Activated T-helper 17 cell treated with anti-CD3 and anti-CD28 coated beads, Interleukin-2, amount 50 U/mL, for 72 hours (primary cell): ENCODE data around the gene ROR2. TPM values are rescaled to one million over a fixed set of nuclear protein-coding genes. Genes with fewer than 3 reads are reported as not detected.

Experiments used
- ATAC-seq: fragments of 150-1000 bp; cut with Tn5 transposase; replicated peaks from 2 replicates; pipeline ENCODE4 v1.10.0; 2021; ENCODE audit warnings: mild to moderate bottlenecking, moderate library complexity
- H3K27ac Mint-ChIP-seq: one replicate; pipeline ENCODE4 v1.8.0; 2022; ENCODE audit warnings: mixed read lengths
- H3K27me3 Mint-ChIP-seq: one replicate; pipeline ENCODE4 v1.8.0; 2022; ENCODE audit warnings: mixed read lengths
- H3K36me3 Mint-ChIP-seq: one replicate; pipeline ENCODE4 v1.8.0; 2022; ENCODE audit warnings: low read depth, mild to moderate bottlenecking, mixed read lengths
- H3K4me1 Mint-ChIP-seq: one replicate; pipeline ENCODE4 v1.8.0; 2022; ENCODE audit warnings: mixed read lengths
- H3K4me3 Mint-ChIP-seq: one replicate; pipeline ENCODE4 v1.8.0; 2022; ENCODE audit warnings: mild to moderate bottlenecking, mixed read lengths
- H3K9me3 Mint-ChIP-seq: one replicate; pipeline ENCODE4 v1.8.0; 2022; ENCODE audit warnings: mixed read lengths
- total RNA-seq, 2 donors: library from RNA; stranded (reverse); gene quantifications; one replicate each; pipeline ENCODE4 v1.2.3, GENCODE V29; 2022

The ROR2 gene
- total RNA-seq, 2 donors from 2014 or later: 0.08 TPM; not detected in 1

GRCh38 chr9:91844701-91845291, 105.2 kb downstream of the ROR2 start:
- Mint-ChIP-seq H3K4me3 (no peak overlapping the region), H3K27me3 (peaks cover 22% of the 10 kb centered on the region)

GRCh38 chr9:91844190-91844589, 105.8 kb downstream of the ROR2 start:
- peaks cover 4% of the 10 kb centered on the region for H3K4me1 Mint-ChIP-seq
- H3K36me3 Mint-ChIP-seq: no peaks in the 10 kb centered on the region
- peaks cover 23% of the 10 kb centered on the region for H3K27me3 Mint-ChIP-seq
- H3K4me3 Mint-ChIP-seq: no peak overlapping the region
- no peaks in the 10 kb centered on the region for H3K9me3 Mint-ChIP-seq
- H3K27ac Mint-ChIP-seq: no peak overlapping the region
- no peak for ATAC-seq

More at GRCh38 chr9:91844701-91845291, 105.2 kb downstream of the ROR2 start:
- Mint-ChIP-seq H3K4me1 (peaks cover 4% of the 10 kb centered on the region), H3K9me3 (no peaks in the 10 kb centered on the region), H3K27ac (no peak overlapping the region), H3K36me3 (no peaks in the 10 kb centered on the region)
- ATAC-seq: no peak

GRCh38 chr9:91843623-91844148, 106.3 kb downstream of the ROR2 start:
- Mint-ChIP-seq H3K4me1 (peaks cover 4% of the 10 kb centered on the region), H3K36me3 (no peaks in the 10 kb centered on the region), H3K27me3 (peaks cover 24% of the 10 kb centered on the region), H3K27ac (no peak overlapping the region), H3K4me3 (no peak overlapping the region), H3K9me3 (no peaks in the 10 kb centered on the region)
- no peak for ATAC-seq

- H3K9me3 Mint-ChIP-seq: no peaks in the 10 kb centered on the region
- H3K27ac Mint-ChIP-seq: no peak overlapping the region
- peaks cover 25% of the 10 kb centered on the region for H3K27me3 Mint-ChIP-seq
- H3K4me1 Mint-ChIP-seq: peaks cover 4% of the 10 kb centered on the region
- no peak for ATAC-seq
- H3K4me3 Mint-ChIP-seq: no peak overlapping the region
- no peaks in the 10 kb centered on the region for H3K36me3 Mint-ChIP-seq
These were observed 106.9 kb downstream of the ROR2 start for GRCh38 chr9:91843093-91843492.

- Mint-ChIP-seq H3K9me3 (no peaks in the 10 kb centered on the region), H3K4me1 (peaks cover under 1% of the 10 kb centered on the region), H3K27me3 (peaks cover 23% of the 10 kb centered on the region), H3K36me3 (no peaks in the 10 kb centered on the region), H3K4me3 (no peak overlapping the region), H3K27ac (no peak overlapping the region)
- ATAC-seq: no peak
These were observed 107.5 kb downstream of the ROR2 start for GRCh38 chr9:91842358-91843049.

GRCh38 chr9:91841591-91841990, 108.4 kb downstream of the ROR2 start:
- H3K4me3 Mint-ChIP-seq: no peak overlapping the region
- no peaks in the 10 kb centered on the region for H3K9me3 Mint-ChIP-seq
- no peak overlapping the region for H3K27ac Mint-ChIP-seq
- H3K36me3 Mint-ChIP-seq: no peaks in the 10 kb centered on the region
- no peaks in the 10 kb centered on the region for H3K4me1 Mint-ChIP-seq
- no peak for ATAC-seq
- peaks cover 21% of the 10 kb centered on the region for H3K27me3 Mint-ChIP-seq

- no peaks in the 10 kb centered on the region for H3K4me1 Mint-ChIP-seq
- no peaks in the 10 kb centered on the region for H3K9me3 Mint-ChIP-seq
- H3K36me3 Mint-ChIP-seq: no peaks in the 10 kb centered on the region
- peaks cover 24% of the 10 kb centered on the region for H3K27me3 Mint-ChIP-seq
- no peak overlapping the region for H3K4me3 Mint-ChIP-seq
- H3K27ac Mint-ChIP-seq: no peak overlapping the region
- no peak for ATAC-seq
These were observed 109.1 kb downstream of the ROR2 start for GRCh38 chr9:91840882-91841281.

- ATAC-seq: no peak
- H3K27me3 Mint-ChIP-seq: peaks cover 26% of the 10 kb centered on the region
- no peaks in the 10 kb centered on the region for H3K36me3 Mint-ChIP-seq
- H3K4me1 Mint-ChIP-seq: no peaks in the 10 kb centered on the region
- H3K9me3 Mint-ChIP-seq: no peaks in the 10 kb centered on the region
- H3K4me3 Mint-ChIP-seq: no peak overlapping the region
- no peak overlapping the region for H3K27ac Mint-ChIP-seq
These were observed 109.6 kb downstream of the ROR2 start for GRCh38 chr9:91840469-91840868.

GRCh38 chr9:91839926-91840465, 110.0 kb downstream of the ROR2 start:
- H3K9me3 Mint-ChIP-seq: no peaks in the 10 kb centered on the region
- no peaks in the 10 kb centered on the region for H3K36me3 Mint-ChIP-seq
- ATAC-seq: no peak
- H3K4me3 Mint-ChIP-seq: no peak overlapping the region
- no peaks in the 10 kb centered on the region for H3K4me1 Mint-ChIP-seq
- peaks cover 26% of the 10 kb centered on the region for H3K27me3 Mint-ChIP-seq
- no peak overlapping the region for H3K27ac Mint-ChIP-seq

GRCh38 chr9:91837981-91838731, 111.9 kb downstream of the ROR2 start:
- no peaks in the 10 kb centered on the region for H3K36me3 Mint-ChIP-seq
- H3K4me3 Mint-ChIP-seq: no peak overlapping the region
- no peak for ATAC-seq
- H3K27me3 Mint-ChIP-seq: peaks cover 26% of the 10 kb centered on the region
- no peak overlapping the region for H3K27ac Mint-ChIP-seq
- no peaks in the 10 kb centered on the region for H3K4me1 Mint-ChIP-seq
- no peaks in the 10 kb centered on the region for H3K9me3 Mint-ChIP-seq

GRCh38 chr9:91836515-91836914, 113.5 kb downstream of the ROR2 start:
- Mint-ChIP-seq H3K27ac (no peak overlapping the region), H3K9me3 (no peaks in the 10 kb centered on the region), H3K4me3 (no peak overlapping the region), H3K4me1 (no peaks in the 10 kb centered on the region), H3K36me3 (no peaks in the 10 kb centered on the region), H3K27me3 (peaks cover 19% of the 10 kb centered on the region)
- no peak for ATAC-seq

- H3K4me3 Mint-ChIP-seq: no peak overlapping the region
- ATAC-seq: no peak
- H3K27me3 Mint-ChIP-seq: peaks cover 15% of the 10 kb centered on the region
- H3K36me3 Mint-ChIP-seq: no peaks in the 10 kb centered on the region
- no peaks in the 10 kb centered on the region for H3K9me3 Mint-ChIP-seq
- no peaks in the 10 kb centered on the region for H3K4me1 Mint-ChIP-seq
- no peak overlapping the region for H3K27ac Mint-ChIP-seq
These were observed 114.4 kb downstream of the ROR2 start for GRCh38 chr9:91835632-91836031.

- Mint-ChIP-seq H3K36me3 (no peaks in the 10 kb centered on the region), H3K4me3 (no peak overlapping the region), H3K4me1 (no peaks in the 10 kb centered on the region), H3K9me3 (no peaks in the 10 kb centered on the region), H3K27ac (no peak overlapping the region), H3K27me3 (peaks cover 17% of the 10 kb centered on the region)
- ATAC-seq: no peak
These were observed 114.8 kb downstream of the ROR2 start for GRCh38 chr9:91835216-91835615.

GRCh38 chr9:91834740-91835139, 115.3 kb downstream of the ROR2 start:
- no peak overlapping the region for H3K4me3 Mint-ChIP-seq
- H3K4me1 Mint-ChIP-seq: no peaks in the 10 kb centered on the region
- no peaks in the 10 kb centered on the region for H3K36me3 Mint-ChIP-seq
- peaks cover 18% of the 10 kb centered on the region for H3K27me3 Mint-ChIP-seq
- H3K9me3 Mint-ChIP-seq: no peaks in the 10 kb centered on the region
- ATAC-seq: no peak
- H3K27ac Mint-ChIP-seq: no peak overlapping the region
